Measurements from ENCODE around the gene CD1E. TPM values are rescaled to one million over a fixed set of nuclear protein-coding genes. Genes with fewer than 3 reads are reported as not detected.

The CD1E gene
- not detected in 2 replicates for total RNA-seq (2013; cell fraction: nucleolus; rRNA removed)
- total RNA-seq (2014; rRNA removed), result not detected in 2 replicates
- total RNA-seq (2014; rRNA removed; fragmentation: Illumina TruSeq; extraction: Trizol), result not detected in 2 replicates
- not detected in 2 replicates for total RNA-seq (2021)
- polyA plus RNA-seq (2011; ENCODE audit: low read depth), result not detected
- 0.05 TPM in 1 of 2 replicates, not detected in the other for polyA plus RNA-seq (2011; rRNA removed)
- polyA plus RNA-seq (2011; cell fraction: cytosol; rRNA removed), result not detected in 2 replicates
- not detected in 2 replicates for polyA plus RNA-seq (2011; cell fraction: nucleus; rRNA removed)
- polyA plus RNA-seq (2012), result not detected in 2 replicates
- polyA plus RNA-seq (2014; fragmentation: Illumina TruSeq; extraction: Trizol), result 0.07 TPM in 1 of 2 replicates, not detected in the other
- under 1 TPM in 1 of 2 experiments, not detected in 1; 0.05 TPM for polyA plus RNA-seq (2014; fragmentation: Nextera tagmentation; extraction: Ambion mirVana)
- not detected in 2 replicates for polyA plus RNA-seq (2014; rRNA removed)
- polyA plus RNA-seq (2016; fragmentation: Nextera tagmentation; extraction: Ambion mirVana), result not detected
- not detected in 2 replicates for polyA minus RNA-seq (2011; rRNA and poly(A)+ RNA removed)
- polyA minus RNA-seq (2011; cell fraction: cytosol; rRNA and poly(A)+ RNA removed), result not detected in 2 replicates
- not detected in 2 replicates for polyA minus RNA-seq (2011; cell fraction: nucleus; rRNA and poly(A)+ RNA removed)
- not detected for Bru-seq, nascent RNA
- BruChase-seq, experiment 1, labeled RNA remaining after a 6-hour chase, result not detected
- BruChase-seq, experiment 2, labeled RNA remaining after a 2-hour chase, result not detected
- long read RNA-seq, experiment 1, result 0 reads
- long read RNA-seq, experiment 2, result 0 reads

- POLR2A ChIA-PET, result no interaction called here
- no TSS peak for BruUV-seq (replicated peaks)
- FAIRE-seq (peak; percentile 69), DNase-seq (ENCODE audit: low read depth, low spot score) (no peak), ATAC-seq (peak; percentile 62)
- no peaks in the 10 kb centered on the region for H3K36me3 ChIP-seq (ENCODE audit: control insufficient read depth in 2 of 2, insufficient read depth in 2 of 2, low read length in 1 of 2)
- RAD21 ChIA-PET (ENCODE audit: unreplicated experiment), result interaction anchor here (1.5 kb wide), 1 partner anchor 107 kb away, joined by 4 read pairs; no protein-coding TSS in a partner anchor
- H3K27me3 ChIP-seq (replicated peaks in 1 of 2; ENCODE audit: control insufficient read depth in 2 of 2, insufficient read depth in 2 of 2, low read length in 1 of 2), result no peaks in the 10 kb centered on the region; a peak in 1 of 4 replicates
- in situ Hi-C loops (cut with MboI), result no loop called here
- SMC1A ChIA-PET (ENCODE audit: uncharacterized antibody, unreplicated experiment), result interaction anchor here (0.7 kb wide), 1 partner anchor 234 kb away, joined by 3 read pairs; no protein-coding TSS in a partner anchor
- H3K9ac ChIP-seq (ENCODE audit: control insufficient read depth, insufficient read depth, low read length), result no peak within 1 kb of the TSS
- no peaks in the 10 kb centered on the region for H3K79me2 ChIP-seq (ENCODE audit: control insufficient read depth, insufficient read depth, low read length)
- no peak within 1 kb of the TSS for H3K27ac ChIP-seq (ENCODE audit: control insufficient read depth, insufficient read depth)
- H3K4me2 ChIP-seq (ENCODE audit: control insufficient read depth, insufficient read depth), result no peak within 1 kb of the TSS
- H3K4me3 ChIP-seq, result no peak within 1 kb of the TSS
- no peaks in the 10 kb centered on the region for H3K9me3 ChIP-seq (replicated peaks; ENCODE audit: control insufficient read depth, insufficient read depth, low read length)
- peak; percentile 56; the same call in 1 of the 2 replicates for TF ChIP-seq SPI1 (IDR thresholded peaks at IDR 0.05; ENCODE audit: borderline replicate concordance, insufficient read depth, low read depth, low read length)
- no peak for TF ChIP-seq FOXK2 (IDR thresholded peaks at IDR 0.05)
- intact Hi-C loops (cut with micrococcal nuclease; ENCODE audit: unreplicated experiment), result no loop called here
- CTCF ChIA-PET, result interaction anchor here (1.2 to 1.3 kb wide), 2 partner anchors 25 to 149 kb away, joined by 3 to 4 read pairs; no protein-coding TSS in a partner anchor
- H4K20me1 ChIP-seq (ENCODE audit: control insufficient read depth, insufficient read depth), result no peaks in the 10 kb centered on the region
- H2AFZ ChIP-seq (ENCODE audit: control insufficient read depth, low read depth, low read length), result no peak within 1 kb of the TSS
- H3K4me1 ChIP-seq (ENCODE audit: control insufficient read depth, insufficient read depth, low read length), result no peaks in the 10 kb centered on the region
- 6% methylated on average over 6 of the region's 6 CpGs for WGBS (ENCODE audit: insufficient coverage, insufficient replicate concordance, low lambda C conversion rate, missing lambda C conversion rate)
Measured at GRCh38 chr1:158353303-158354075, at the start of gene CD1E. Gene CD1E, plus strand, starts transcription at chr1:158353894. Its CDS starts 95 bp downstream, at chr1:158353989.
